ENCODE data around the gene FRAS1.

GRCh38 chr4:78069859-78070258 lies 12.7 kb downstream of the FRAS1 start:
- TF ChIP-seq CTCF (IDR thresholded peaks at IDR 0.05) = no peak
- no peak for TF ChIP-seq POLR2A (IDR thresholded peaks at IDR 0.05)

All from prostate gland (tissue), 2 donors.